ENCODE results near the gene CLPTM1L.
"Not testable (repeated sequence)": the region's sequence is repeated elsewhere in the genome, so short reads cannot be mapped to it uniquely, and the experiment has no call there.

GRCh38 chr5:1326901-1327756 is 17.8 kb downstream of the CLPTM1L start:
- TF ChIP-seq CTCF (conservative IDR thresholded peaks at IDR 0.05; ENCODE audit: low read depth, low read length); EZH2 (IDR thresholded peaks at IDR 0.05; ENCODE audit: borderline replicate concordance, low read depth, low read length, poor library complexity, severe bottlenecking): not testable (repeated sequence)

All from A673 (cell line).